Pancreas (tissue), 10 donors: Measurements from ENCODE around the gene TUBB6. TPM values are rescaled to one million over a fixed set of nuclear protein-coding genes. Genes with fewer than 3 reads are reported as not detected.
A peak's percentile ranks its signal among the peaks of the same experiment; 100 is the strongest.

Experiments used
- ATAC-seq, 4 donors: fragments of 200-7000 bp; cut with Tn5 transposase; one replicate each; pipeline versions ENCODE4 v1.8.0 to v1.9.1; 2020; ENCODE audit warnings: mild to moderate bottlenecking in 4 of 4, moderate library complexity in 4 of 4
- DNase-seq, 6 donors: peaks; one replicate each; pipeline ENCODE4 v3.0.0-alpha.2; 2020
- FAIRE-seq: peaks from 2 replicates; lab custom pipeline; 2012; peaks lifted over from hg19 to GRCh38; lab: Jason Lieb, UNC
- H3K27ac ChIP-seq, 4 donors: fragments of 200-600 bp; sonication (generic); 1 replicate in 3 of 4; 2 replicates in 1 of 4; pipeline versions ENCODE4 v1.5.0 to v1.8.0; 2020
- H3K27me3 ChIP-seq, 4 donors: fragments of 200-600 bp; one replicate each; pipeline ENCODE4 v1.8.0; 2021
- H3K36me3 ChIP-seq, 3 donors: fragments of 200-600 bp; sonication (generic) in 1 of 3; one replicate each; pipeline versions ENCODE4 v1.5.0 to v1.8.0; 2020 to 2021
- H3K4me1 ChIP-seq, 3 donors: fragments of 200-600 bp; one replicate each; pipeline ENCODE4 v1.8.0; 2021
- H3K4me3 ChIP-seq, 4 donors: fragments of 200-600 bp; sonication (generic) in 2 of 4; one replicate each; pipeline versions ENCODE4 v1.5.0 to v1.8.0; 2020 to 2021
- H3K9me3 ChIP-seq, 4 donors: fragments of 200-600 bp; one replicate each; pipeline ENCODE4 v1.8.0; 2021
- WGBS, 2 donors: extraction: QIAGEN DNeasy Blood & Tissue Kit; methylation state at CpG; one replicate each; pipeline ENCODE4 v1.1.7; 2013; 5-methylcytosine and 5-hydroxymethylcytosine counted together
- intact Hi-C, 3 donors: fragments of 100-400 bp; cut with DNase I; formaldehyde crosslinking; loops; one replicate each; pipeline versions ENCODE4 v1.11.1 to v1.14.2; 2022
- polyA plus RNA-seq, 2 donors: library from polyadenylated mRNA; stranded (reverse); fragments of 200-250 nt; gene quantifications; one replicate each; pipeline ENCODE4 v1.2.3, GENCODE V29; 2013
- total RNA-seq, 6 donors: library from RNA; stranded (reverse); fragmentation: NEBNext Ultra II Directional in 4 of 6; extraction: Animal tissue kit (Norgen Biotek cat#: 25700) in 4 of 6; gene quantifications; one replicate each; pipeline versions ENCODE4 v1.2.1 to v1.2.4, GENCODE V29; 2021 to 2023
- TF ChIP-seq, protein P1 (sequence below), 4 donors: fragments of 200-600 bp; sonication (generic) in 3 of 4; IDR thresholded peaks; one replicate each; pipeline versions ENCODE4 v1.5.0 to v1.8.0; 2021; ENCODE audit warnings: antibody characterized with exemption in 4 of 4
- donor health status: healthy with polysubstance abuse.
- donor health status: DM: no; HTN: no; CAD: no; lungs with moderate emphysema.
- donor health status: DM: no; HTN: no; CAD: no.
- donor health status: control.
- donor health status: control.
- donor health status: Bipolar disorder and iron deficiency.
- donor health status: DM: yes; HTN: yes; CAD: no.
- donor health status: DM: no; HTN: no; CAD: no.
- donor health status: DM: no; HTN: no; CAD: no.
- donor health status: DM: yes; HTN: yes; CAD: no.

The TUBB6 gene
- total and polyA plus RNA-seq, 8 donors: 18.0 to 35.0 (median 26.2) TPM

GRCh38 chr18:12324991-12325725 is 17.1 kb downstream of the TUBB6 start:
- Histone ChIP-seq H3K4me1 (no peaks in the 10 kb centered on the region), H3K36me3 (peaks cover 6 to 17% (median 15%) of the 10 kb centered on the region in 3 donors), H3K27me3 (no peaks in the 10 kb centered on the region), H3K9me3 (no peaks in the 10 kb centered on the region), H3K4me3 (no peak overlapping the region), H3K27ac (no peak overlapping the region)
- DNase-seq (peak in 1 of 6 donors; percentile 57), FAIRE-seq (no peak), ATAC-seq (no peak)
- TF ChIP-seq, protein P1, sequence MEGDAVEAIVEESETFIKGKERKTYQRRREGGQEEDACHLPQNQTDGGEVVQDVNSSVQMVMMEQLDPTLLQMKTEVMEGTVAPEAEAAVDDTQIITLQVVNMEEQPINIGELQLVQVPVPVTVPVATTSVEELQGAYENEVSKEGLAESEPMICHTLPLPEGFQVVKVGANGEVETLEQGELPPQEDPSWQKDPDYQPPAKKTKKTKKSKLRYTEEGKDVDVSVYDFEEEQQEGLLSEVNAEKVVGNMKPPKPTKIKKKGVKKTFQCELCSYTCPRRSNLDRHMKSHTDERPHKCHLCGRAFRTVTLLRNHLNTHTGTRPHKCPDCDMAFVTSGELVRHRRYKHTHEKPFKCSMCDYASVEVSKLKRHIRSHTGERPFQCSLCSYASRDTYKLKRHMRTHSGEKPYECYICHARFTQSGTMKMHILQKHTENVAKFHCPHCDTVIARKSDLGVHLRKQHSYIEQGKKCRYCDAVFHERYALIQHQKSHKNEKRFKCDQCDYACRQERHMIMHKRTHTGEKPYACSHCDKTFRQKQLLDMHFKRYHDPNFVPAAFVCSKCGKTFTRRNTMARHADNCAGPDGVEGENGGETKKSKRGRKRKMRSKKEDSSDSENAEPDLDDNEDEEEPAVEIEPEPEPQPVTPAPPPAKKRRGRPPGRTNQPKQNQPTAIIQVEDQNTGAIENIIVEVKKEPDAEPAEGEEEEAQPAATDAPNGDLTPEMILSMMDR (IDR thresholded peaks at IDR 0.05): no peak
- intact Hi-C loops: no loop called here
- 97 to 98% methylated on average over 58 of the region's 58 CpGs for WGBS, 2 donors

GRCh38 chr18:12325726-12326245 is 17.7 kb downstream of the TUBB6 start:
- Histone ChIP-seq H3K4me1 (no peaks in the 10 kb centered on the region), H3K4me3 (no peak overlapping the region), H3K36me3 (peaks cover 6 to 17% (median 15%) of the 10 kb centered on the region in 3 donors), H3K27me3 (no peaks in the 10 kb centered on the region), H3K27ac (no peak overlapping the region), H3K9me3 (no peaks in the 10 kb centered on the region)
- no peak for FAIRE-seq
- TF ChIP-seq, protein P1 (IDR thresholded peaks at IDR 0.05): no peak
- no peak for ATAC-seq
- no peak for DNase-seq
- 97% methylated on average over 28 to 29 of the region's 29 CpGs for WGBS, 2 donors
- intact Hi-C loops: no loop called here

- peak in 2 of 4 donors; percentile 6 to 18 for ATAC-seq
- peak in 1 of 6 donors; percentile 34 for DNase-seq
- no peaks in the 10 kb centered on the region for H3K9me3 ChIP-seq
- intact Hi-C loops: no loop called here
- no peak for FAIRE-seq
- no peaks in the 10 kb centered on the region for H3K27me3 ChIP-seq
- 82 to 89% methylated on average over 12 of the region's 12 CpGs for WGBS, 2 donors
- H3K4me1 ChIP-seq: no peaks in the 10 kb centered on the region
- H3K27ac ChIP-seq: no peak overlapping the region
- H3K36me3 ChIP-seq: peaks cover 6 to 17% (median 15%) of the 10 kb centered on the region in 3 donors
- H3K4me3 ChIP-seq: no peak overlapping the region
- TF ChIP-seq, protein P1 (IDR thresholded peaks at IDR 0.05): no peak
Observed at GRCh38 chr18:12326711-12327460, 18.8 kb downstream of the TUBB6 start.

DNA sequence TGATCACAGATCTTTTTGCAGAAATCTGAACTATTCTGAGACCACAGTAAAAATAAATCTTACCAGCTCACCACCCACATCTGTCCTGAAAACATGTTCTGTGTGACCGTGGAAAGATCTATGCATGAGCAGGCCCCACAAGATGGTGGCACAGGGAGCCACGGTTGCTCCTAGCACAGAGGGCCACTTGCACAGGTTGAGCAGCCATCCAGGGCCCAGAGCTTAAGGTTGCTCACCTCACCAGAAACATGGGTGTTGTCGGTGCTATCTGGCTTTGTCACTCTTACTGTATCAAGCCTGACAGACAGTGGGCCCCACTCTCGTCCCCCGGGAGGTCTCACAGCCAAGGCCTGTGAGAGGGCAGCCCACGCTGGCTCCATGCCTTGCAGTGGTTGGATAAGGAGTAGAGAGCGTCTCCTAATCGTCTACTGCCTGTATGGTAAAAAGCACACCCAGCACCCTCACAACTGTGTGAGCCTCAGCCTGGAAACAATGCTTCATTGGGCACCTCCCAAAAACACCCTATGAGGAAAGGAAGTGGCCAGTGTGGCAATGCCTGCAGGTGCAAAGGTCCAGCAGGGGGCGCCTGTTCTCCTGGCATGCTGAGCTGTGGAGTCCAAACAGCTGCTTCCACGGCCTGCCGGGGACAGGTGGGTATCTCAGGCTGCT is 19.6 kb downstream of the TUBB6 start:
- WGBS, 2 donors: 57 to 60% methylated on average over 11 of the region's 11 CpGs
- Histone ChIP-seq H3K27me3 (no peaks in the 10 kb centered on the region), H3K4me1 (no peaks in the 10 kb centered on the region), H3K36me3 (peaks cover 6 to 17% (median 15%) of the 10 kb centered on the region in 3 donors), H3K9me3 (no peaks in the 10 kb centered on the region), H3K4me3 (no peak overlapping the region), H3K27ac (no peak overlapping the region)
- DNase-seq (peak; percentile 62 to 94 (median 83)), FAIRE-seq (no peak), ATAC-seq (peak; percentile 76 to 95 (median 88))
- TF ChIP-seq, protein P1 (IDR thresholded peaks at IDR 0.05): peak; percentile 72 to 83 (median 74)
- intact Hi-C loops: no loop called here
